Measurements from ENCODE around the gene EIF3C.
"Not testable (repeated sequence)": the region's sequence is repeated elsewhere in the genome, so short reads cannot be mapped to it uniquely, and the experiment has no call there.

GRCh38 chr16:28701384-28701783 lies 9.9 kb upstream of the EIF3C start:
- TF ChIP-seq CTCF (IDR thresholded peaks at IDR 0.05; ENCODE audit: low read depth, low read length, missing input control); EGR1 (IDR thresholded peaks at IDR 0.05; ENCODE audit: low read depth in 2 of 2); MAX (IDR thresholded peaks at IDR 0.05); YY1 (IDR thresholded peaks at IDR 0.05); NR2F2 (IDR thresholded peaks at IDR 0.05); HNF4A (conservative IDR thresholded peaks at IDR 0.05); JUND (IDR thresholded peaks at IDR 0.05); SP1 (IDR thresholded peaks at IDR 0.05); RXRA (IDR thresholded peaks at IDR 0.05): not testable (repeated sequence)

Measured in liver (tissue), 3 donors.